Lower leg skin (tissue), 3 donors: ENCODE measurements around the gene TTR.

ENCODE experiments used
- CTCF ChIP-seq, 3 donors: fragments of 450-650 bp; IDR thresholded peaks; one replicate each; pipeline ENCODE4 v1.5.1; 2016; ENCODE audit warnings: antibody characterized with exemption in 3 of 3, mild to moderate bottlenecking in 3 of 3, moderate library complexity in 2 of 3
- POLR2A ChIP-seq, 2 donors: fragments of 450-650 bp; IDR thresholded peaks; one replicate each; pipeline ENCODE4 v1.6.1; 2016 to 2017; ENCODE audit warnings: antibody characterized with exemption in 2 of 2, mild to moderate bottlenecking in 1 of 2, moderate library complexity in 1 of 2

- TF ChIP-seq CTCF (IDR thresholded peaks at IDR 0.05) (no peak), POLR2A (IDR thresholded peaks at IDR 0.05) (no peak)
Observed at GRCh38 chr18:31606265-31606664, 14.6 kb downstream of the TTR start.
